ENCODE measurements around the gene ADIRF.
"Not testable (repeated sequence)": the region's sequence is repeated elsewhere in the genome, so short reads cannot be mapped to it uniquely, and the experiment has no call there.

Gene ADIRF

DNA sequence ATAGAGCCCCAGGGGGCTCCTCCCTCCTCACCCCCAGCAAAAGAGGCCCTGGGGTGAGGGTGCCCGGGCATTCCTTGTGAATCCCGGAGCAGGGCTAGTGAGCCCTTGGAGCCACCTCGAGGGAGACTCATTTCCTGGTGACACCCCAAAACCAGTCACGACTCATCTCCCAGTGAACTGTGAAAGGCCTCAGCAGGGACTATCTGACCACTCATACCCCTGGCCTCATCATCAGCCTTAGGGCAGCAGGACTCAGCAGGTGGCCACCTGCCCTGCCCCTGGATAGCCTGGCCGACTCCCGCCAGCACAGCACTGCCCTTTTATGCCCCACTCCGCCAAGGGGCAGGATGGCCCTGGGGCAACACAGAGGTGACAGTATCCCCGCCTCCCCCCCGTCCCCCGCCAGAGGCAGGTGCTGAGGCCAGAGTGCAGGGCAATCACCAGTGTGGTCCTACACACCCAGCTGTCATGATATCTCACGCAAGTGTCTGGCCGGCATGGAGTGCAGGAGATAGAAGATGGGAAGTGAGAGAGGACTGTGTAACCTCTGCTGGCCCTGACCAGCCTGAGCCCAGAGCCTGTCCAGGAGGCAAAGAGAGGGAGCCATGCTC is 6.7 kb upstream of the ADIRF start:
- no peak for DNase-seq

DNA sequence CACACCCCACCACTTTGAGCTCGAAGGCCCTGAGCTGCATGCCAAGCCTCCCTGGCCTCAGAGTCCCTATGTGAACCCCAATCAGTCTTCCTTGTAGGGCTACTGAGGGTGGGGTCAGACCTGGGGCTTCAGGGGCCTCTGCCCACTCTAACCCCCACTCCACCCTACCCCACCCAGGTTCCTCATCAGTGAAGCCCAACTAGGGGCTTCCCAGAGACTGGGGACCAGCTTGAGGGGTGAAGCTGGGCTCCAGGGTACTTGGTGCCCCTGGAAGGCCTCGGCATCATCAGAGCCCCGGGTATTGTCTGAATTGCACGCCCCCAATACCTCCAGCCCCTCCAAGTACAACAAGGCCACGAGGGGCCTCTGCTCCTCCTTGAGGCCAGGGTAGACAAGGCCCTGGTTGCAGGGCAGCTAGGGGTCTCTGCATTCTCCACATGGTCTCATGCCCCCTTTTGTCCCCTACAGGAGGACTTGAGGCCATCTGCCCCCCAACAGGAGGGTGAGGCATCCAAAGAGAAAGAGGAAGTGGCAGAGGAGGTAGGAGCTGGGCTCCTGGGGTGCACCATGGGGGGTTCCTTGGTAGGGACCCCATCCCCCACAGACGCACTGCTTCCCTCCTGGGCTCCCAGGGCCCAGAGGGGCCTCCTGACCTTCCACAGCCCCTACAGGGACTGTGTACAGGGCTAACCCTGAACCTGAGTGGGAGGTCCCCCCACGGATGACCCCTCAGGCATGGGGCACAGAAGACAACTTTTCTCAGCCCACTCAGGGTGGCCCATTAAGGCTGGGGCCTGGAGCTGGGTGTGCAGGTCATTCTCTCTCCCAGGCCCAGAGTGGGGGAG is 5.9 kb upstream of the ADIRF start:
- DNase-seq = no peak

DNA sequence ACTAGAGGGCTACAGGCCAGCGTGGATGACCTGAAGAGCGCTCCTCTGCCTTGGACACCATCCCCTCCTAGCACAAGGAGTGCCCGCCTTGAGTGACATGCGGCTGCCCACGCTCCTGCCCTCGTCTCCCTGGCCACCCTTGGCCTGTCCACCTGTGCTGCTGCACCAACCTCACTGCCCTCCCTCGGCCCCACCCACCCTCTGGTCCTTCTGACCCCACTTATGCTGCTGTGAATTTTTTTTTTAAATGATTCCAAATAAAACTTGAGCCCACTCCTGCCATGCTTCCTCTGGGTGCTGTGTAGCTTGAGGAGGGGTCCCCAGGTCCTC is 5.3 kb upstream of the ADIRF start:
- DNase-seq = no peak

DNA sequence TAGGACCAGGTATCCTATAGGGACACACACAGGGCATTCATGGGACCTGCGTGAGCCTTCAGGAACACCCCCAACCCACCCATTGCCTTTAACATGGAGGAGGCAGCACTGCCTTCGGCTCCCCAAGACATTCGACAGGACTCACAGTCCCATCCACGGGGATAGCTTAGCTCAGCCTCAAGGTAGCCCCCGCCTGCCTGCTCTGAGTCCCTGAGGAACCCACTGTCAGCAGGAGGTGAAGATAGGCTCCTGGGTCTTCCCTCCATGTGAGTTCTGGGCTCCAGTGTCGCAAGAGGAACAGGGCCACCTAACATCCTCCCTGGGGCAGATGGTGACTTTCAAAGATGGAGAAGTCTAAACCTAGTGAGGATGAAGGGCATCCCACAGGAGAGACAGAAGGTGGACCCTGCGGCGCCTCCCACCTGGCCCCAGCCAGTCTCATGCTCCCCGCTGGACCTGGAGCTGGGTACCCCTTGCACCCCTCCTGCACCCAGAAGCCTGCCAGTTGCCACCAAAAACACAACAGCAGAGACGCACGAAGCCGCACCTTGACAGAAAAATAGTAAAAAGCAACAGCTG is 4.9 kb upstream of the ADIRF start:
- no peak for DNase-seq

DNA sequence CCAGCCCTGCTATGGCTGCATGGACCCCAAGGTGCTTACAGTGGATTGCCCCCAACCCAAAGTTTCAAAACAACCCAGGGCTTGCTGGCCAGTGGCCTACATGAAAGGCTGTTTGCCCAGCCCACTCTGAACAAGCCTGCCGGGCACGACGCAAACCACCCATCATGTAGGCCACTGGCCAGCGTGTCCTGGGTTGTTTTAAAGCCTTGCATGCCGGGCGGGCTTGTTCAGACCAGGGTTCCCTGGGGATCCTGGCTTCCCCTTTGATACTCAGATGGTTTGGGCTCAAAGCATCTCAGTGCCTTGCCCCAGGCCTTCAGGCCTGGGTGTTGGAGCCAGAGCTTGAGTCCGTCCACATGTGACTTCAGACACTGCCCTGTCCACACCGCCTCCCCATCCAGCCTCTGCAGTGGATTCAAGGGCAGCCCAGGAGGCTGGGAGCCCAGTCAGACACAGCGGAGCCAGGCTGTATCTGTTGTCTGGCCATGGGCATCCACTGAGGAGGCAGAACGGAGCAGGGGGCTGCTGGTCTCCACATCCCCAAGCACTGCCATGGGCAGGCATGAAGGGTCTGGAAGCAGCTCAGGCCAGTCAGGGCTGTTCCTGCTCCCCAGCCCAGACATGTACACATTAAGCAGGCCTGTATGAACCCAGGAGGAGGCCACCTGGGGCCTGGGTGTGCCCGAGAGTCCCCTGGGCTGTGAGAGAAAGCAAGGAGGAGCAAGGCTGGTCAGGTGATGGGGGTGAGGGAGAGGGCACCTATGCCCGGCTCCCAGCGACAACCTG is 4.0 kb upstream of the ADIRF start:
- DNase-seq = peak; percentile 29

DNA sequence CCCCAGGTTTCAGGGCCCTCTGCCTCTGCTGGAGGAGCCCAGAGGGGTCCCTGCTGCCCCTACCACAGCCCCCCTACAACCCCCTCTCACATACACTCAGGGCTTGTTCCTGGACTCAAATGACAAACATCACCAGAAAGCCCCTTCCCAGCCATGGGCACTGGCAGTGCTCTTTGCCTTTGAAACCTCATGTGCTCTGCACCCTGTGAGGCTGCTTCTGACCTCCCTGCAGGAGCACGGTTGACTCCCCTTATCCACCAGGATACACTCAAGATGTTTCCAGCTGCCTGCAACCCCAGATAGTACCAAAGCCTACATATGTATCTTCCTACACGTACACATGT is 3.5 kb upstream of the ADIRF start:
- no peak for DNase-seq

DNA sequence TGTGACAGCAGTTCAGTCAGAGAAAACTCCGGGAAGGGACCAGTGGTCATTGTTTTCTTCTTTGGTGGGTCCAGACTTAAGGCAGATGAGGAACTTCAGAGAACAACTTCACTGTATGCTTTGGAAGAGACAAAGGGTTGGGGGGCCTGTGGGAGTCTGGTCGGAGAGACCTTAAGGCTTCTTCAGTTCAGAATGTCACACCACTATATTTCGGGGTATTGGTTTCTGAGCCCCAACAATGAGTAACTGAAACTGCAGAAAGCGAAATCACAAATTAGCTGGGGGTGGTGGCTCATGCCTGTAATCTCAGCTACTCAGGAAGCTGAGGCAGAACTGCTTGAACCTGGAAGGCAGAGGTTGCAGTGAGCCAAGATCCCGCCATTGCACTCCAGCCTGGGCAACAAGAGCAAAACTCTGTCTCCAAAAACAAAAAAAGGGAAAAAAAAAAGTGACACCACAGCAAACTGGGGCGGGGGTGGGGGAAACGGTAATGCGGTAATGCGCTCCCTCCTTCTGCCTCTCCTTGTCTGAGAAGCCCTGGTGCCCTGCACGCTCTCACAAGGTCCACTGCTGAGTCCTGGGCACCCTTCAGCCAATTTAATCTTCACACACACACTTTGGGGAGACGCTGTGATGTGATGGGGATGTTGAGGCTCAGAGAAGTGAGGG is 2.2 kb upstream of the ADIRF start:
- DNase-seq = no peak

DNA sequence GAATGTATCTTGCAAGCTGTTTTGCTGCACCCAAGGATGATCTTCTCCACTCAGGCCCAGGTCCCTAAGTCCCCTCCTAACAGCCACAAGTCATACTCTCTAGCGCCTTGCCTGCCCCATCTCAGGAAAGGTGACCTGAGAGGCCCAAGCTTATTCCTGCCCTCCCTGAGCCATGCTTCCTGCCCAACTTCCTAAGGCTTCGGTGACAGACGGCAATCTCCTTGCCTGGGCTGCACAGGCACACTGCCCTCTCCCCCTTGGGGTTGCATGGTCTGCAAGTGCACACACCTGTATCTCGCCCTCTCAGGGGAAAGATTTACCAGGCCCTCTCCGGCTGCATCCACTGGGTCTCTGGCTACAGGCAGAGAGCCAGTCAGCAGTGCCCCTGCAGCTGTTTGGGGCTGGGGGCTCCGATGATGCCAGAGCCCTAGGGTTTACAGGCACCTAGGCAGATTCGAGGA is 771 bp upstream of the ADIRF start:
- no peak for DNase-seq

DNA sequence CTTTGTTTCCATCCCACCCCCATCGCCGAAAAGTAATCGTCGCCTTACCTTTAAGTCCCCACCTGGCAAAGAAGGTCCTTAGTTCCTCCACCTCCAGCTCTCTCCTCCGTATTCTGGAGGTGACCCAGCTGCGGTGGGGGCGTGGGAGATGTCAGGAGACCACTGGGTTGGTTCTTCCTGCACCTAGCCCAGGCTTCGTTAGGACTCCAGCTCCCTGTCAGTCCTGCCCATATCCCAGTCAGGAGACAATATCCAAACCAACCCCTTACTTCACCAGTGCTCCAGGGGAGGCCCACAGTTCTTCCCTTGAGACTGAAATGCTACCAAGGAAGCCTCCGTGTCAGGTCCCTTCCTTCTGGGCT is 693 bp downstream of the ADIRF start:
- DNase-seq = no peak

DNA sequence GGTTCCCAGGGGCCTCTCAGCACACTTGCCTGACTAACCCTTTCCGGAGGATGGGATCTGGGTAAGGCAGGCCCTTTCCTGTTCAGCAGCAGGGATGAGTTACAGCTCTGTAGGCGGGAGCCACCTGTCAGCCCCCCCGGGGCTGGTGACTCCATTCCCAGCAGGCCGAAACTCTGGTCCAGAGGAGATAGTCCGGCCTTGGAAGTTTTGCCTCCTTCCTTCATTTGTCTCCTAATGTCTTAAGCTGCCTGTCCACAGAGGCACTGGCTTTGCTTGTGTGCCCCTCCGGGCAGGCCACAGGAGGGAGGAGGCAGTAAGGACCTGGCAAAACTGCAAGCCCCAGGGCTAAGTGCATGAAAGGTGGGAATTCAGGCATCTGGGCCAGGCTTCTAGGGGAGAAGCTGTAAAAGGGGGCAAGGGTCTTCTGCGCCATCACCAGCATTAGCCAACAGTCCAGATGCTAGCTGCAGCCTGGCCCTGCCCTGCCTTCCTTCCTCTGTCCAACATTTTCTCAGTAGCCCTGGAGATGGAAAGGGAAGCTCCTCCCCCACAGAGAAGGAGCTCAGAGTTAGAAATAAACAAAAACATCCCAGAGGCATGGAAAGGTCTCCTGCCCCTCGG is 1.2 kb downstream of the ADIRF start:
- DNase-seq = peak; percentile 20

DNA sequence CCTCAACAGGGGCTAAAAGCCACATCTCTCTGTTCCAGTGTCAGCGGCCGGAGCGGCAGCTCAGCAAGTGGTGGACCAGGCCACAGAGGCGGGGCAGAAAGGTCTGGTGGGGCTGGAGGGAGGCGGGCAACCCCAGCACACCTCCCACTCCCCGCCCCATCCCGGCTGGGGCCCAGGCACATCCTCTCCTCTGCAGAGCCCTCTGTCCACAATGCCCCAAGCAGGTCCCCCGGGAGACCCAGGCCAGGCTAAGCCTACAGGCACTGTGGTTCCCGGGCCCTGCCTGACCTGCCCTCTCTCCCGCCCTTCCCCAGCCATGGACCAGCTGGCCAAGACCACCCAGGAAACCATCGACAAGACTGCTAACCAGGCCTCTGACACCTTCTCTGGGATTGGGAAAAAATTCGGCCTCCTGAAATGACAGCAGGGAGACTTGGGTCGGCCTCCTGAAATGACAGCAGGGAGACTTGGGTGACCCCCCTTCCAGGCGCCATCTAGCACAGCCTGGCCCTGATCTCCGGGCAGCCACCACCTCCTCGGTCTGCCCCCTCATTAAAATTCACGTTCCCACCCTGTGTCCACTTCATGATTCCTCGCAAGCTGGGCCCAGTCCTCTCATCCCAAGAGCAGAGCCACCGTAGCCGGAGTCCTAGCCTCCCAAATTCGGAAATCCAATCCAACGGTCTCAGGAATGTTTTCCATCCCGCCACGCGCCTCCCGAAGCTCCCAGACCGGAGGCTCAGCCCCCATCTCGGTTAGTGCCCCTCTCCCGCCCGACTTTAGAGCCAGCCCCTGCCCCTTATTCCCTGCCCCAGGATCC is 2.1 kb downstream of the ADIRF start:
- DNase-seq = no peak

DNA sequence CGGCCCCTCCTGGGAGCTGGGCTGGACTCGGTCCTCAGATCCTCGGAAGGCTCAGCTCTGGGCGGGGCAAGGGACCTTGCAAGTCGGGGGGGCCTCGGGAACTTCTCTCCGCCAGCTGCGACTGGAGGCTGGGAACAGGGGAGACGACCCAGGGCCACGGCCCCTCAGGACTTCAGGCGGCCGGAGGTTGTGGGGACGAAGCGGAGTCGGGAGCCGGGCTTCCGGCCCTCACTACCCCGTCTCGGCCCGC is 2.6 kb downstream of the ADIRF start:
- DNase-seq = no peak

DNA sequence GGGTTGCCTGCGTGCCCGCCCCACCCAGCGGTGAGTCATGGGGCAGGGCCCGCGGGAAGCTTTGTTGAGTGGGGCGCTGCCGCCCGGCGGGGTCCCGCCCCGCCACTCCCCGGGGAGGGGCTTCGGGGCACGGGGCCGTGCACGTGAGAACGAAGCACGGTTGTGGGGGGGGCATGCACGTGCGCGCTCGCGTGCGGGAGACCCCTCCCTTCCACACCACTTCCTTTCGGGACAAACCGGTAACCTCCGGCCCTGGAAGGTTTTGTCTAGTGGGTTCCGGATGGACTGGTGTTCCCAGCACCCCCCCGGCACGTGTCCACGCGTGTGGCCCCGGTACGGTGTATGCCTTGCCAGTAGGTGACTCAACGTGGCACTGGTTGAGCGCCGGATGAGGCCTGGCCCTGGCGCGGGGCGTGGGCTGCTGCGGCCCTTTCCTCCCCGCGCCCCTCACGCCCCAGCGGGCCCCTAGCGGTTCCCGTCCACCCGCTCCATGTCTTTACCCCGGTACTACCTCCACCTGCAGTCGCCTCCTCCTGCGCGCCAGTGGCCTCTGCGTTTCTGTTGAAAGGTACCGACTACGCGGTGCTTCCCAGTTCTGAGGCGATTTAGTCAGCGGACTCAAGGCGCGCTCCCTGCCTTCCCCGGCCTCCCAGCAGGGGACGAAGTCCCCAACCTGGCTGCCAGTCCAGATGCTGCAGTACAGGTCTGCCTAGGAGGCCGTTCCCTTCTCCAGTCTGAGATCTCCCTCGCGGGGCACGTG is 3.1 kb downstream of the ADIRF start:
- peak; percentile 88 for DNase-seq

DNA sequence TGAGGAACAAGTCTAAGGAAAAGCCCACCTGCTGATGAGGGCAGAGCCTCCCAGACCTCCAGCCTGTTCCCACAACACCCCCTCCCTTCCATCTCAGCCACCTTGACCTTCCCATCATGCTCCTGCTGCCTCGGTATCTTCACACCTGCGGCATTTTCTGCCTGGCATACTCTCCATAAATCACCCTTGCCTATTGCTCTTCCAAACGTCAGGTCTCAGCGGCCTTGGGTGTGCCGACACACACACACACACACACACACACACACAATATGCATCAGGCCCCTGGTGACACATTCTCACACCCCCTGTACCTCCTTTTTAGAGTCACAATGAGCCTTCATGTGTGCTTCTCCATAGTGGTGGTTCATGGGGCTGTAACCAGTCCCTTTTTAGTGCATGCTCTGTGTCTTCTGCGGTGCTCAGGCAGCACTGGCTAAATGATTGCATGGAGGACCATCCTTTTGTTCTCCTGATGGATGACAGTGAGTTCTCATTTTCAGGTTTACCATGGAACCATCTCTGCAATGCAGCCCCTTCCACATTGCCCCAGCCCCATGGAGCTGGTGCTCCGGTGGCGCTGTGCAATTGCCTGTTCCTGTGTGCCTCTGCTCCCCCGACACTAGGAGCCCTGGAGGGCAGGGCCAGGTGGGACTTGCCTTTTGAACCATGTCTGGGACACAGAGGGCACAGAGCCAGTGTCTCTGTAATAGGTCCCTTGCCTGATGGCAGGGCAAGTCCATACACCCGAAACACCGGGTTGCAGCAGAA is 4.5 kb downstream of the ADIRF start:
- no peak for DNase-seq

DNA sequence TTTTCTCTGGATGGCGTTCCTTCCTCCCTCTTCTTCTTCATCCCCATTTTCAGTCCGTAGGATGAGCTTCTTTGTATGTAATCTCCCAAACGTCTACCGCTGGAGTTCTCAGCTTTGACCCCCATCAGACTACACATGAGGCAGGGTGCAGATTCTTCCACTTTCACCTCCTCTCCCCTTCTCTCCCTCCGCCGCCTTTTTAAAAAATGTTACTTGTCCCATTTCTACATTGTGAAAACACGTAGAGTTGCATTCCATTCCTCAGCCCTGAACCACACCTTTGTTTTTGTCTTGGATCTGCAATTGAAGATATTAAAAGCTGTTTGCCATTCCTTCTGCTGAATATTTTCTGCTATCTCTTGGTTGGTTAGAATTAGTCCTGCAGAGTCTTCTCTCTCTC is 6.2 kb downstream of the ADIRF start:
- DNase-seq = no peak

DNA sequence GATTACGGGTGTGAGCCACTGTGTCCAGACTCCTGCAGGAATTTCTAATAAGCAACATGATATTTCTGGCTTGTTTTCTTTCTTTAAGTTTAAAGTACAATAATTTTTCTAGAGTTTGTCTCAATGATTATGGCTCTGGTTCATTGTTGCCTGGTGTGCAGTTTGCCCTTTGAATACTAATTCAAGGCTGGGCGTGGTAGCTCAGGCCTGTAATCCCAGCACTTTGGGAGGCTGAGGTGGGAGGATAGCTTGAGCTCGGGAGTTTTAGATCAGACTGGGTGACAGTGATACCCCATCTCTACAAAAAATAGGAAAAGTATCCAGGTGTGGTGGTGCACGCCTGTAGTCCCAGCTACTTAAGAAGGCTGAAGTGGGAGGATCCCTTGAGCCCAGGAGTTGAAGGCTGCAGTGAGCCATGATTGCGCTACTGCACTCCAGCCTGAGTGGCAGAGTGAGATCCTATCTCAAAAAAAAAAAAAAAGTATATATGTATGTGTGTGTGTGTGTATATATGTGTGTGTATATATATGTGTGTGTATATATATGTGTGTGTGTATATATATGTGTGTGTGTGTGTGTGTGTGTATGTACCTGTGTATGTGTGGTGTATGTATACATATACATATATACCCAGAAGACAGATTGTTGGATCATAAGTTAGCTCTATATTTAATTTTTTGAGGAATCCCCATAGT is 8.2 kb downstream of the ADIRF start:
- no peak for DNase-seq

DNA sequence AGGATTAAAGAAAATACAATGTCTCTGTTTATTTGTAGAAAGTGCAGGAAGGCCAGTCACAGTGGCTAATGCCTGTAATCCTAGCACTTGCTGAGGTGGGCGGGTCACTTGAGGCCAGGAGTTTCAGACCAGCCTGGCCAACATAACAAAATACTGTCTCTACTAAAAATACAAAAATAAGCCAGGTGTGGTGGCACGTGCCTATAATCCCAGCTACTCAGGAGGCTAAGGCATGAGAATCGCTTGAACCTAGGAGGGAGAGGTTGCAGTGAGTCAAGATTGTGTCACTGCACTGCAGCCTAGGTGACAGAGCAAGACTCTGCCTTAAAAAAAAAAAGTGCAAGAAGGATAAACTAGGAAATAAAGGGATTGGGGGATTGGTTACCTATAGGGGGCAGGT is 10.2 kb downstream of the ADIRF start:
- DNase-seq = not testable (repeated sequence)

DNA sequence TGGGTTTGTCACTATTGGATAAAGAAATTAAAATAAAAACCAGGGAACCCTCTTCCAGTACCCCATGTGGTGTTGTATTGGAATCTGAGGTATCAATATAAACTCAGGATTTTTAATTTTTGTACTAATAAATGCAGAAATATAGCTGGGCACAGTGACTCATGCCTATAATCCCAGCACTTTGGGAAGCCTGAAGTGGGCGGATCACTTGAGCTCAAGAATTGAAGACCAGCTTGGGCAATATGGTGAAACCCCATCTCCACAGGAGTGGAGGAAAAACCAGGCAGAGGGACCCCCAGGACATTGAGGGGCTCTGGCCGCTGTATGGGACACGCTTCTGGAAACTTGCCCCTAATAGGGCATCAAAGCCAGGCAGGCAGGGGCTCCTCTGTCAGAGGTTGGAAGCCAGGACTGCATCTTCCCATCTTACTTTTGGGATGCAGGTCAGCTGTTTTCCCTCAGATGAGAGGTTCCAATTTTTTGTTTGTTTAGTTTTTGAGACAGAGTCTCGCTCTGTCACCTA is 11.1 kb downstream of the ADIRF start:
- no peak for DNase-seq

DNA sequence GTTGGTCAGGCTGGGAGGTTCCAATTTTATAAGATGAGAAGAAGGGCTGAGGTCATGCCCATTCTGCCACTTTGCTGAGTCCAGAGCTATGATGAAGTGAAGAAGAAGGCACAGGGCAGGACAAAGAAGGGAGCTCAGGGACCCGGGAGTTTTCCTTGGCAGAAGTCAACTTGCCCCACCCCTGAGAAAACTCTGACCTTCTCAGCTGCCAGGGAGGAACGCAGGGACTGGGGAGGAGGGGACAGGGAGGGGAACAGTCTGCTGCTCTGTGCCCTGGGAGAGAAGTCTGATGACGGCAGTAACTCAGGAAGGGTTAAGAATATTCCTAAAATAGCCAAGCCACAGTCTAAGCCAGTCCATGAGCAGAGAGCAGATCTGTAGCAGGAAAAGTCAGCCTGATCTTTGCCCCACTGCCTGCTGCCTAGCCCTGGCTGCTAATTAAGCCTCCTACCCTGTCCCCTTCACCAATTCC is 11.7 kb downstream of the ADIRF start:
- DNase-seq = no peak

DNA sequence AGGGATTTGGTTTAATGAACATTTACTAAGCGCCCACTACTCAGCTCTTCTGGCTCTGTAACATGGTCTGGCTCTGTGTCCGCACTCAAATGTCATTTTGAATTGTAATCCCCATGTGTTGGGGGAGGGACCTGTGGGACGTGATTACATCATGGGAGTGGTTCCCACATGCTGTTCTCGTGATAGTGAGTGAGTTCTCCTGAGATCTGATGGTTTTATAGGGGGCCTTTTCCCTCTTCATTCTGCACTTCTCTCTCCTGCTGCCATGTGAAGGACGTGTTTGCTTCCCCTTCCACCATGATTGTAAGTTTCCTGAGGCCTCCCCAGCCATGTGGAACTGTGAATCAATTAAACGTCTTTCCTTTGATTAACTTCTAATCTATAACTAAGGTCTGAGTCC is 12.7 kb downstream of the ADIRF start:
- not testable (repeated sequence) for DNase-seq
